NCI-H2227 treated with DMSO at 0.1 percent for 48 hours (cell line): ENCODE measurements around the gene ITK.
"Not testable (repeated sequence)": the region's sequence is repeated elsewhere in the genome, so short reads cannot be mapped to it uniquely, and the experiment has no call there.

Experiments
- DNase-seq: peaks from one replicate; lab custom pipeline; 2025; lab: John Stamatoyannopoulos, UW

The ITK gene

GRCh38 chr5:157213527-157214243 lies 33.0 kb downstream of the ITK start:
- no peak for DNase-seq

- DNase-seq = no peak
Observed at GRCh38 chr5:157214415-157214814, 33.8 kb downstream of the ITK start.

GRCh38 chr5:157214861-157215513 lies 34.3 kb downstream of the ITK start:
- no peak for DNase-seq

- no peak for DNase-seq
Observed at GRCh38 chr5:157215514-157216167, 35.0 kb downstream of the ITK start.

GRCh38 chr5:157216391-157217142 lies 35.9 kb downstream of the ITK start:
- DNase-seq = no peak

- no peak for DNase-seq
Observed at GRCh38 chr5:157217289-157218024, 36.8 kb downstream of the ITK start.

GRCh38 chr5:157219491-157220271 lies 39.0 kb downstream of the ITK start:
- no peak for DNase-seq

- no peak for DNase-seq
Observed at GRCh38 chr5:157221959-157222358, 41.3 kb downstream of the ITK start.

GRCh38 chr5:157222506-157223230 lies 42.0 kb downstream of the ITK start:
- DNase-seq = no peak

- no peak for DNase-seq
Observed at GRCh38 chr5:157225469-157226422, 45.1 kb downstream of the ITK start.

- no peak for DNase-seq
Observed at GRCh38 chr5:157230610-157231009, 50.0 kb downstream of the ITK start.

- no peak for DNase-seq
Observed at GRCh38 chr5:157232706-157233105, 52.1 kb downstream of the ITK start.

- no peak for DNase-seq
Observed at GRCh38 chr5:157233515-157233914, 52.9 kb downstream of the ITK start.

GRCh38 chr5:157236423-157236822 lies 55.8 kb downstream of the ITK start:
- no peak for DNase-seq

GRCh38 chr5:157241483-157241882 lies 60.8 kb downstream of the ITK start:
- no peak for DNase-seq

GRCh38 chr5:157244704-157245103 lies 64.1 kb downstream of the ITK start:
- not testable (repeated sequence) for DNase-seq

- DNase-seq = no peak
Observed at GRCh38 chr5:157245476-157245875, 64.8 kb downstream of the ITK start.

GRCh38 chr5:157245886-157246285 lies 65.2 kb downstream of the ITK start:
- DNase-seq = no peak

GRCh38 chr5:157247267-157247666 lies 66.6 kb downstream of the ITK start:
- no peak for DNase-seq
